Aorta (tissue), 5 donors: Measurements from ENCODE around the gene EGR2. TPM values are rescaled to one million over a fixed set of nuclear protein-coding genes. Genes with fewer than 3 reads are reported as not detected.

Experiments used
- ATAC-seq: fragments of 200-7000 bp; cut with Tn5 transposase; one replicate; pipeline ENCODE4 v1.9.1; 2022; ENCODE audit warnings: moderate library complexity; ENCODE audit not compliant: low FRiP score
- DNase-seq, 2 donors: peaks; one replicate each; pipeline ENCODE4 v3.0.0-alpha.2; 2020
- H3K27ac ChIP-seq, 2 donors: one replicate each; pipeline ENCODE4 v1.5.1; 2013; ENCODE audit warnings: low read length in 2 of 2, mild to moderate bottlenecking in 2 of 2, moderate library complexity in 2 of 2, control low read depth in 1 of 2, inconsistent platforms in 1 of 2, low read depth in 1 of 2
- H3K27me3 ChIP-seq, 2 donors: one replicate each; pipeline ENCODE4 v1.6.1; 2013; ENCODE audit warnings: control low read depth in 1 of 2, low read length in 1 of 2, mild to moderate bottlenecking in 1 of 2, moderate library complexity in 1 of 2; ENCODE audit not compliant: insufficient read depth in 2 of 2, control insufficient read depth in 1 of 2
- H3K36me3 ChIP-seq, 2 donors: one replicate each; pipeline ENCODE4 v1.6.1; 2013; ENCODE audit warnings: control low read depth in 1 of 2, low read length in 1 of 2, mild to moderate bottlenecking in 1 of 2; ENCODE audit not compliant: insufficient read depth in 2 of 2, control insufficient read depth in 1 of 2
- H3K4me1 ChIP-seq, 2 donors: one replicate each; pipeline ENCODE4 v1.6.1; 2013; ENCODE audit warnings: low read length in 2 of 2, control low read depth in 1 of 2, mild to moderate bottlenecking in 1 of 2, moderate library complexity in 1 of 2; ENCODE audit not compliant: insufficient read depth in 2 of 2, control insufficient read depth in 1 of 2
- H3K4me3 ChIP-seq, 2 donors: one replicate each; pipeline ENCODE4 v1.5.1; 2013; ENCODE audit warnings: low read length in 2 of 2, control low read depth in 1 of 2, mild to moderate bottlenecking in 1 of 2
- H3K9me3 ChIP-seq: one replicate; pipeline ENCODE4 v1.6.1; 2013; ENCODE audit warnings: mild to moderate bottlenecking, low read length; ENCODE audit not compliant: control insufficient read depth
- WGBS, 2 donors: extraction: QIAGEN DNeasy Blood & Tissue Kit; methylation state at CpG; one replicate each; pipeline ENCODE4 v1.1.7; 2013; 5-methylcytosine and 5-hydroxymethylcytosine counted together
- intact Hi-C, 2 donors: fragments of 100-400 bp; cut with DNase I; formaldehyde crosslinking; loops; one replicate each; pipeline versions ENCODE4 v1.14.2 to v1.15.0; 2022
- polyA plus RNA-seq, 2 donors: library from polyadenylated mRNA; stranded (reverse); fragments of 200-250 nt; gene quantifications; one replicate each; pipeline ENCODE4 v1.2.3, GENCODE V29; 2013
- total RNA-seq, 2 donors: library from RNA; stranded (reverse); fragmentation: NEBNext Ultra II Directional; extraction: Animal tissue kit (Norgen Biotek cat#: 25700); gene quantifications; one replicate each; pipeline ENCODE4 v1.2.1, GENCODE V29; 2021
- donor health status: healthy with polysubstance abuse.
- donor health status: Bipolar disorder and iron deficiency.
- donor health status: DM: no; HTN: no; CAD: no.
- donor health status: DM: no; HTN: no; CAD: no.
- donor health status: DM: yes; HTN: yes; CAD: no.

Gene EGR2
- total and polyA plus RNA-seq, 4 donors = 1.1 to 23.0 (median 6.3) TPM

DNA sequence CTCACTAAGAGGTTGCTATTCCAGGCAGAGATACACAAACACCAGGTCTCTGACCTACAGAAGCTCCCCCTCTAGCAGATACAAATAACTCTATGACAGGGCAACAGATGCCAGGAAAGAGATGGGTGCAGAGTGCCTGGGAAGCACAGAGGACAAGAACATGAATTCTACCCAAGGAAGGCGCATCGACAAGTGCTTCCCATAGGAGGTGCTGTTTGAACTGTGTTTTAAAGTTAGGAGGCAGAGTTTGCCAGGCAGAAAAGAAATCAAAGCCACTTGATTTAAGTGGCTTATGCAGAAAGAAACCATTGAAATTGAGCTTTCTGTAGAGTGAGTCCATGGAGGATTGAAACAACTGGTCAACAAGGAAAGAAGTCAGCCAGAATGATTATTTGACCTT lies 35.3 kb upstream of the EGR2 start:
- H3K9me3 ChIP-seq = peaks cover 8% of the 10 kb centered on the region
- DNase-seq (no peak), ATAC-seq (no peak)
- H3K4me3 ChIP-seq = no peak overlapping the region
- no peaks in the 10 kb centered on the region for H3K4me1 ChIP-seq
- no peak overlapping the region for H3K27ac ChIP-seq
- H3K27me3 ChIP-seq = no peaks in the 10 kb centered on the region
- intact Hi-C loops = no loop called here
- 45 to 70% methylated on average over 2 of the region's 2 CpGs for WGBS, 2 donors
- no peaks in the 10 kb centered on the region for H3K36me3 ChIP-seq

GRCh38 chr10:62850646-62851045 lies 34.5 kb upstream of the EGR2 start:
- intact Hi-C loops = no loop called here
- ATAC-seq = no peak
- H3K27ac ChIP-seq = no peak overlapping the region
- no peak overlapping the region for H3K4me3 ChIP-seq
- no peaks in the 10 kb centered on the region for H3K4me1 ChIP-seq
- peaks cover 8% of the 10 kb centered on the region for H3K9me3 ChIP-seq
- whole genome bisulfite sequencing, 2 donors = 57 to 67% methylated on average over 3 of the region's 3 CpGs
- no peaks in the 10 kb centered on the region for H3K36me3 ChIP-seq
- DNase-seq = no peak
- no peaks in the 10 kb centered on the region for H3K27me3 ChIP-seq

DNA sequence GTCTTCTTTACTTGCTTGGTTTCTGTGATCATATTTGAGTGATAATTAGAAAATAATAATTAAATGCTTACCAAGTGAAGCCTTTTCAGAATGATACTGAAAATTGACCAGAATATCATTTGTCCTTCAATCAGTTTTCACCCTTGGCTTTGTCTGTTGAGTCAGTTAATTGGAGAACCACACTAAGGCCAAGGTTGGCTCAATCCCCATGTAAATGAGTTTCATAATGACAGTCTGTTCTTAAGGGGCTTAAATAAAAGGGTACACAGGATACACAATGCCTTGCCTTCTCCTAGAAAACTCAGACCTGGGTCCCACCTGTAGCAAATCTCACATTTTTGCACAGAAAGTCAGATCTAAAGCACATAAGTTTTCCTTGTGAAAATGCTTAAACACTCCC lies 31.3 kb upstream of the EGR2 start:
- Histone ChIP-seq H3K9me3 (peaks cover 8% of the 10 kb centered on the region), H3K4me1 (no peaks in the 10 kb centered on the region), H3K27me3 (no peaks in the 10 kb centered on the region), H3K27ac (no peak overlapping the region), H3K4me3 (no peak overlapping the region), H3K36me3 (no peaks in the 10 kb centered on the region)
- ATAC-seq = no peak
- no peak for DNase-seq
- intact Hi-C loops = no loop called here

GRCh38 chr10:62844280-62845011 lies 28.3 kb upstream of the EGR2 start:
- intact Hi-C loops = no loop called here
- no peaks in the 10 kb centered on the region for H3K27me3 ChIP-seq
- peaks cover 6% of the 10 kb centered on the region for H3K9me3 ChIP-seq
- H3K36me3 ChIP-seq = no peaks in the 10 kb centered on the region
- H3K4me1 ChIP-seq = no peaks in the 10 kb centered on the region
- ATAC-seq = no peak
- WGBS, 2 donors = 68 to 69% methylated on average over 7 of the region's 7 CpGs
- no peak overlapping the region for H3K4me3 ChIP-seq
- no peak for DNase-seq
- no peak overlapping the region for H3K27ac ChIP-seq

DNA sequence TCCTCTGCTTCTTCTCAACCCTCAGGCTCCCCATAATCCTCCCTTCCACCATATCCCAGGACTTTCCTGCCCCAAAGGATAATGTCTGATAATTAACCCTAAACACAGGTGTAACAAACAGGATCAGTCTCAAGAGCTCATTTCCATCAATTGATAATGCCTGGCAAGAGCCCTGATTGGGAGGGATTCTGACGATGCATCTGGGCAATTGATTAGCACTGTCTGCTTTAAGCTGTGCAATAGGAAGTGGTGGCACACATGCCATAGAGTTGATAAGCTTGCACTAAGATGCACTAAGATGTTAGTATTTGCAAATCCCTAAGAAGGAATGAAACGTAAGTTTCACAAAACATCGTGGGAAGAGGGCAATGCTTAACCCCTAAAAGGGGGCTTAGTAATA lies 27.4 kb upstream of the EGR2 start:
- Histone ChIP-seq H3K27ac (no peak overlapping the region), H3K27me3 (no peaks in the 10 kb centered on the region), H3K36me3 (no peaks in the 10 kb centered on the region), H3K9me3 (peaks cover 6% of the 10 kb centered on the region), H3K4me1 (no peaks in the 10 kb centered on the region), H3K4me3 (no peak overlapping the region)
- DNase-seq (no peak), ATAC-seq (no peak)
- WGBS, 2 donors = 71 to 75% methylated on average over 3 of the region's 3 CpGs
- intact Hi-C loops = no loop called here

DNA sequence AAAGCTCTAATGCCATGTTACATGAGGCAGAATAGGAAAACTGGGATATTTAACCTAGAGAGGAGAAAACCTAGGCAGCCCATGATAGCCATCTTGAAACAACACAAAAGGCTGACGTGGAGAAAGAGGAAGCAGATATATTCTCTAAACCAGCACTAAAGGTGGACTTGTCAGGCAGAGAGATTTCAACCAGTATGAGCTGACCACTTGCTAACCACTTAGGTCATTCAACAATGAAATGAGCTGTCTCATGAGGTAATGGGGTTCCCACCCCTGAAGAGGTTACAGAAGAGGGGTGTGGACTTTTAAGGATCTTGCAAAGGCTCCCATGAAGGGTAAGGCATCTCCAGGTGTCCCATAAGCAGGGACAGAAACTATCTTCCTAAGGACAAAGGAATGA lies 26.8 kb upstream of the EGR2 start:
- no peaks in the 10 kb centered on the region for H3K4me1 ChIP-seq
- no peaks in the 10 kb centered on the region for H3K36me3 ChIP-seq
- ATAC-seq (no peak), DNase-seq (no peak)
- no peak overlapping the region for H3K27ac ChIP-seq
- WGBS, 2 donors = 16 to 40% methylated on average over 1 of the region's 1 CpG
- H3K4me3 ChIP-seq = no peak overlapping the region
- H3K27me3 ChIP-seq = no peaks in the 10 kb centered on the region
- H3K9me3 ChIP-seq = peaks cover 5% of the 10 kb centered on the region
- intact Hi-C loops = no loop called here

DNA sequence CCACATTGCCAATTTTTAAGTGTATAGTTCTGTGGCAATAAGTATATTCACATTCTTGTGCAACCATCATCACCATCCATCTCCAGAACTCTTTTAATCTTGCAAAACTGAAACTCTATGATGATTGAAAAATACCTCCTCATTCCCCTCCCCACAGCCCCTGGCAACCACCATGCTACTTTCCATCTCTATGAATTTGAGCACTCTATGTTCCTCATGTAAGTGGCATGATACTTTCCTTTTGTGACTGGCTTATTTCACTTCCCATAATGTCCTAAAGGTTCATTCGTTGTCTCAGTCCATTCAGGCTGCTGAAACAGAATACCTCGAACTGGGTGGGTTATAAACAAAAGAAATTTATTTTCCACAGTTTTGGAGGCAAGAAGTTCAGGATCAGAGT lies 23.4 kb upstream of the EGR2 start:
- no peaks in the 10 kb centered on the region for H3K36me3 ChIP-seq
- no peaks in the 10 kb centered on the region for H3K9me3 ChIP-seq
- no peak overlapping the region for H3K27ac ChIP-seq
- no peak overlapping the region for H3K4me3 ChIP-seq
- DNase-seq (no peak), ATAC-seq (no peak)
- WGBS, 2 donors = 76 to 84% methylated on average over 2 of the region's 2 CpGs
- no peaks in the 10 kb centered on the region for H3K27me3 ChIP-seq
- H3K4me1 ChIP-seq = no peaks in the 10 kb centered on the region
- intact Hi-C loops = no loop called here

- WGBS, 2 donors = 24 to 25% methylated on average over 2 of the region's 2 CpGs
- no peak for ATAC-seq
- DNase-seq = no peak
- intact Hi-C loops = no loop called here
- Histone ChIP-seq H3K9me3 (no peaks in the 10 kb centered on the region), H3K27me3 (no peaks in the 10 kb centered on the region), H3K4me3 (no peak overlapping the region), H3K36me3 (no peaks in the 10 kb centered on the region), H3K4me1 (no peaks in the 10 kb centered on the region), H3K27ac (no peak overlapping the region)
Measured at GRCh38 chr10:62831346-62831745, 15.2 kb upstream of the EGR2 start.

GRCh38 chr10:62830679-62831078 lies 14.5 kb upstream of the EGR2 start:
- no peak for ATAC-seq
- Histone ChIP-seq H3K36me3 (no peaks in the 10 kb centered on the region), H3K4me3 (no peak overlapping the region), H3K27me3 (no peaks in the 10 kb centered on the region), H3K4me1 (no peaks in the 10 kb centered on the region), H3K27ac (no peak overlapping the region), H3K9me3 (no peaks in the 10 kb centered on the region)
- intact Hi-C loops = no loop called here
- 66 to 74% methylated on average over 4 of the region's 4 CpGs for WGBS, 2 donors
- peak in 1 of 2 donors; percentile 59 for DNase-seq
